OCI-LY1 (cell line): Measurements from ENCODE around the gene CCNYL1.

ENCODE experiments used
- CTCF ChIP-seq: fragments of 200-600 bp; sonication (generic), shearing (Covaris generic); IDR thresholded peaks from 2 replicates; pipeline ENCODE4 v1.5.1; 2017; ENCODE audit warnings: mild to moderate bottlenecking, antibody characterized with exemption, low read length, moderate library complexity, mixed read lengths
- EZH2 ChIP-seq: fragments of 200-600 bp; sonication (generic), shearing (Covaris generic); IDR thresholded peaks from 2 replicates; pipeline ENCODE4 v1.8.0; 2017; ENCODE audit warnings: borderline replicate concordance, mixed run types, mild to moderate bottlenecking, antibody characterized with exemption, low read length, moderate library complexity, mixed read lengths

GRCh38 chr2:207791579-207792243, 80.3 kb downstream of the CCNYL1 start:
- TF ChIP-seq CTCF (no peak), EZH2 (no peak)
